Stimulated activated CD4-positive, alpha-beta T cell treated with anti-CD3 and anti-CD28 coated beads, Interleukin-15, amount 100 ng/mL, for 48 hours (primary cell): ENCODE results near the gene NUP210.

Experiments used
- DNase-seq, 2 donors: peaks; one replicate each; pipeline ENCODE4 v3.0.0-alpha.2; 2020; ENCODE audit warnings: low read depth in 2 of 2

The NUP210 gene

GRCh38 chr3:13275376-13276005 is 144.6 kb downstream of the NUP210 start:
- no peak for DNase-seq

DNA sequence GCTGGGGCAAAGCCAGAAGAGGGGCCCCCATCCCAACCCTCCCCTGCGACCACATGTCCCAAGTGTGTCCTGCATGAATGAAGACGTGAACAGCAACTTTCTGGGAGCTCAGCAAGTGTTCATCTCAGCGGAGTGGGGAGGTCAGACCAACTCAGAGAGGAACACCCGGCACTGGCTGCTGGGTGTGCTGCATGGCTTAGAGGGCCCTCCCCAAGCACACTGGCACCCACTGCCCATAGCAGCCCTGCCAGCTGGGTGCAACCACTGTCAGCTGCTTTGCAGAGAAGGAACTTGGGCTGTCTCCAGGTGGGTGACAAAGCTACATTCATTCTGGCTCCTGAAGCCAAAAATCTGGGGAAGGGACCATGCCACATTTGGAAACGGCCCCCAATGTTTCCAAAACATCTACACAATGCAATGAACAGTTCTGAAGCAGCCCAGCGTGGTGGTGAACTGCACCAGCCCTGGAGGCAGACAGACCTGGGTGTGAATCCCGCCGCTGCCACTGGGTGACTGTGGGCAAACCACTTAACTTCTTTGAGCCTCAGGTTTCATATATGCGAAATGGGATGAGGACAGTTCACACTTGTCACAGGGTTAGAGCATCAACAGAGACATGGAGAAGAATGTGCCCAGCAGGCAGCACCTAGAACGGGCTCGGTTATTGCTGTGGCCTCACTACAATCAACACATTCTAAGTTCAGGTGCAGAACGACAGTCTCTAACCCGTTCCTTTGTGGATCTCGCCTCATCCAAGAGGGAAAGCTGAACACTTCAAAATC is 145.4 kb downstream of the NUP210 start:
- DNase-seq = no peak

GRCh38 chr3:13274125-13274524 is 146.0 kb downstream of the NUP210 start:
- no peak for DNase-seq

DNA sequence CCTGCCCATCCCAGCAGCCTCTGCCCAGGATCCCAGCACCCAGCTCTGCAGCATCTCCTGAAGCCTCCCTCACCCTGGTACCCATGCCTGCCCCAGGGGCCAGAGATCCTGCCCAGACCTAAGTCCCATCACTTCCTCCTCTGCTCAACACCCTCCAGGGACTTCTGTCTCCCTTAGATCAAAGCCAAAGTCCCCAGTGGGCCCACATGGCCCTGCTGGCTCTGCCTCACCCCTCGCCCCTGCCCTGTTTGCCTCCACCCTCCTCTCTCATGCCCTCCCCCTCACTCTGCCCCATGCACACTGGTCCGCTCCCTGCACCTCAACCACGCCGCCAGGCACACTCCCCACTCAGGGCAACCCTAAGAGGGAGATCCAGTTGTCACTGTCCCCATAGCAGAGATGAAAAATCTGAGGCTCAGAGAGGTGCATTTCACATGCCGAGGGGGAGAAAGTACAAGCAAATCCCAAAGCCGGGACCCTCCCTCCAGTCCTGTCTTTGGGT is 146.5 kb downstream of the NUP210 start:
- no peak for DNase-seq

GRCh38 chr3:13272831-13273603 is 147.1 kb downstream of the NUP210 start:
- DNase-seq = no peak

GRCh38 chr3:13269711-13270378 is 150.3 kb downstream of the NUP210 start:
- DNase-seq = no peak

DNA sequence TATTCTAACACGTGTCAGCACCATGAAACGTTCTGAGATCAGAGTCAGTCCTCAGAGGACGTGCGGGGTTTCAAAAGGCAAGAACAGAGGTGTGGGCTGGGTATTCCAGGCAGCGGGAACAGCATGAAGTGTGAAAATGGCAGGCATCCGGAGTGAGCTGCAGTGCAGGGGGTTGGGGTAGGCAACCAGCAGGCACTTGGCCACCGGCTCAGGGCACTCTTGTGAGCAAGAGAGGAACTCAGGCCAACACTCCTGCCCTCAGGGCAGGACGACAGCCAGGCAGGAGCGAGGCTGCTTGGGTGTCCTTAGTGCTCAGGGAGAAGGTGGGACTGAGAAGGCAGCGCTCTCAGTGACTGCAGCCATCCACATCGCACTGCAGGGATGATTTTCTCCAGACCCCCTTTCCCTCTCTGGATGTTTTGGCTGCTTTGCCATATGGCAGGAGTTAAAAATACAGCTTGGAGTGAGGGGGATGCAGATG is 151.1 kb downstream of the NUP210 start:
- DNase-seq = no peak

GRCh38 chr3:13268120-13268519 is 152.0 kb downstream of the NUP210 start:
- DNase-seq = no peak

- DNase-seq = no peak
Measured at GRCh38 chr3:13266651-13267362, 153.3 kb downstream of the NUP210 start.
